22Rv1 (cell line): Measurements from ENCODE around the gene PCSK2.

Source experiments
- H3K27ac ChIP-seq: fragments of 450-650 bp; 2 replicates; pipeline ENCODE4 v1.5.1; 2017
- ZFX ChIP-seq: fragments of 450-650 bp; IDR thresholded peaks from 2 replicates; pipeline ENCODE4 v1.6.1; 2017; ENCODE audit warnings: antibody characterized with exemption, borderline replicate concordance
- TF ChIP-seq, protein P1 (sequence below): fragments of 450-650 bp; IDR thresholded peaks from 2 replicates; pipeline ENCODE4 v1.5.1; 2017; ENCODE audit warnings: mild to moderate bottlenecking

The PCSK2 gene

DNA sequence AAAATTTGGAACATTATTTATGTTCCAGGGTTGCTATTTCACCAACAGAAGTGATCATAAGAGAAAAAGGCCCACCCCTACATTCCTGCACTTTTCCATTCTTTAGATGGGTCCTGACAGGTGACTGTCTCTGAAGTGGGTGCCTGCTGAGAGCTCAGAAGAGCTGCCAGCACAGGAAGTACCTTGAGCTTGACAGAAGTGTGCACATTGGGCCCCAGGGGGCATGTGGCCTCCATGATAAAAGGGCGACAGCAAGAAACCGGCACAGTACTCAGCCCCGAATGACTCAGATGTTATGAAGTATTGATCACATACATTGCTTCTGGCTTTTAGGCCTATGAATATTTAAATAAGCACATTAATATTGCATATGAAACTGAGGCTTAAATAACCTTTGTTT is 150.4 kb downstream of the PCSK2 start:
- no peak overlapping the region for H3K27ac ChIP-seq
- TF ChIP-seq, protein P1, sequence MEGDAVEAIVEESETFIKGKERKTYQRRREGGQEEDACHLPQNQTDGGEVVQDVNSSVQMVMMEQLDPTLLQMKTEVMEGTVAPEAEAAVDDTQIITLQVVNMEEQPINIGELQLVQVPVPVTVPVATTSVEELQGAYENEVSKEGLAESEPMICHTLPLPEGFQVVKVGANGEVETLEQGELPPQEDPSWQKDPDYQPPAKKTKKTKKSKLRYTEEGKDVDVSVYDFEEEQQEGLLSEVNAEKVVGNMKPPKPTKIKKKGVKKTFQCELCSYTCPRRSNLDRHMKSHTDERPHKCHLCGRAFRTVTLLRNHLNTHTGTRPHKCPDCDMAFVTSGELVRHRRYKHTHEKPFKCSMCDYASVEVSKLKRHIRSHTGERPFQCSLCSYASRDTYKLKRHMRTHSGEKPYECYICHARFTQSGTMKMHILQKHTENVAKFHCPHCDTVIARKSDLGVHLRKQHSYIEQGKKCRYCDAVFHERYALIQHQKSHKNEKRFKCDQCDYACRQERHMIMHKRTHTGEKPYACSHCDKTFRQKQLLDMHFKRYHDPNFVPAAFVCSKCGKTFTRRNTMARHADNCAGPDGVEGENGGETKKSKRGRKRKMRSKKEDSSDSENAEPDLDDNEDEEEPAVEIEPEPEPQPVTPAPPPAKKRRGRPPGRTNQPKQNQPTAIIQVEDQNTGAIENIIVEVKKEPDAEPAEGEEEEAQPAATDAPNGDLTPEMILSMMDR: no peak
- TF ChIP-seq ZFX: no peak

GRCh38 chr20:17379651-17380050 is 152.8 kb downstream of the PCSK2 start:
- TF ChIP-seq, protein P1: no peak
- no peak for TF ChIP-seq ZFX
- no peak overlapping the region for H3K27ac ChIP-seq

GRCh38 chr20:17380801-17381200 is 154.0 kb downstream of the PCSK2 start:
- TF ChIP-seq, protein P1: no peak
- no peak for TF ChIP-seq ZFX
- H3K27ac ChIP-seq: no peak overlapping the region

GRCh38 chr20:17381724-17382123 is 154.9 kb downstream of the PCSK2 start:
- no peak overlapping the region for H3K27ac ChIP-seq
- TF ChIP-seq, protein P1: no peak
- no peak for TF ChIP-seq ZFX

GRCh38 chr20:17385798-17386197 is 159.0 kb downstream of the PCSK2 start:
- TF ChIP-seq ZFX: no peak
- TF ChIP-seq, protein P1: no peak
- no peak overlapping the region for H3K27ac ChIP-seq

DNA sequence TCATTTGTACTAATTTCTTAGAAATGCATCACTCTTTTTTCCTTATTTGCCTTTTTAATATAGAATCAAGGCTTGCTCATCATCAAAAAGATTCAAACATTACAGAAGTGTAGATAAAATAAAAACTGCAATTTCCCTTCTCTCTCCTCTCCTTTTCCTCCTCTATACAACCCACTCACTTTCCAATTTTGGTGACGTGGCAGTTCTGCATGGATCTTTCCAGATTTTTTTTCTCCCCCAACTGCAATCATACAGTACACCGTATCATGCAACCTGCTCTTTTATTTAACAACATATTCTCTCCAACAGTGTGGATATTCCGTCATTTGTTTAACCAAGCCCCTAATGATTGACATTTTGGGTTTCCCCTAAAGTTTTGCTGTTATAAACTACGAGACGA is 163.8 kb downstream of the PCSK2 start:
- no peak overlapping the region for H3K27ac ChIP-seq
- TF ChIP-seq, protein P1: no peak
- TF ChIP-seq ZFX: no peak

GRCh38 chr20:17391127-17391771 is 164.4 kb downstream of the PCSK2 start:
- no peak for TF ChIP-seq ZFX
- TF ChIP-seq, protein P1: no peak
- H3K27ac ChIP-seq: no peak overlapping the region
